GM19452 (cell line): ENCODE results near the gene DBF4.

ENCODE experiments used
- ATAC-seq: cut with Tn5 transposase; IDR thresholded peaks from one replicate; pipeline ENCODE4 v1.9.1; 2021; ENCODE audit not compliant: unreplicated experiment

DBF4 gene

DNA sequence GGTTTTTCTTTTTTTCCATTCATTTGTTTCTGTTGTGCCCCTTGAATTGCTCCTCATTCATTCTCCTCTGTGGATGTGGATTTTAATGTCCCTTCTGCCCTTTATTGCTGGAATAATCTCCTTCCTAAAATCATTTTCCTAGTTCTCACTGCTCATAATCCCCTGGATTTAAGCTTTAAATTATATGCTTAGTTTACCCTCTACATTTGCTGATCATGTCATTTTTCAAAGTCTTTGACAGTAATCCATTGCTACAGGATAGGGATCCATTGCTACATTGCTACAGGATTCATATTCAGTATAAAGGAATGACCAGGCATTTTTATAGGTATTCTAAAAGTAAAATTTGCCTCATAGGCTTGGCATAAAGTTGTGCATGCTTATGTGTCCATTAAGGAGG, 72.1 kb downstream of the DBF4 start:
- ATAC-seq = no peak
